A673 (cell line): Measurements from ENCODE around the gene MEX3C. TPM values are rescaled to one million over a fixed set of nuclear protein-coding genes. Genes with fewer than 3 reads are reported as not detected.
A peak's percentile ranks its signal among the peaks of the same experiment; 100 is the strongest.

Source experiments
- BruUV-seq: library from RNA; stranded (reverse); fragments of 400-500 nt; replicated peaks from 2 replicates; lab custom pipeline; 2021; lab: Mats Ljungman, UMichigan
- CTCF ChIA-PET: fragments of 300-600 bp; sonication (Branson Sonifier 250); formaldehyde crosslinking; loops from one replicate; lab custom pipeline; 2022; ENCODE audit warnings: antibody characterized with exemption; lab: Charles Lee
- POLR2A ChIA-PET: fragments of 300-600 bp; sonication (Branson Sonifier 250); formaldehyde crosslinking; loops from one replicate; lab custom pipeline; 2022; ENCODE audit warnings: antibody characterized with exemption; ENCODE audit not compliant: low non-redundant PET; lab: Charles Lee
- DNase-seq: peaks from one replicate; pipeline ENCODE4 v3.0.0-alpha.2; 2015; ENCODE audit warnings: low spot score
- H3K27ac ChIP-seq: fragments of 200-600 bp; sonication (generic); 2 replicates; pipeline ENCODE4 v1.5.1; 2016; ENCODE audit warnings: mixed run types, low read depth, mild to moderate bottlenecking, mixed read lengths, antibody characterized with exemption, low read length; ENCODE audit not compliant: poor library complexity, severe bottlenecking
- H3K27me3 ChIP-seq: fragments of 200-600 bp; sonication (generic); replicated peaks from 2 replicates; pipeline ENCODE4 v1.6.1; 2017; ENCODE audit warnings: mixed run types, low read depth, mild to moderate bottlenecking, mixed read lengths, antibody characterized with exemption, low read length; ENCODE audit not compliant: insufficient read depth, poor library complexity
- H3K36me3 ChIP-seq: fragments of 200-600 bp; sonication (generic); 2 replicates; pipeline ENCODE4 v1.6.1; 2016; ENCODE audit warnings: mixed run types, mild to moderate bottlenecking, mixed read lengths, antibody characterized with exemption, low read length; ENCODE audit not compliant: insufficient read depth, poor library complexity, severe bottlenecking
- H3K4me1 ChIP-seq: fragments of 200-600 bp; sonication (generic); 2 replicates; pipeline ENCODE4 v1.6.1; 2017; ENCODE audit warnings: mixed run types, mild to moderate bottlenecking, mixed read lengths, antibody characterized with exemption, low read length; ENCODE audit not compliant: insufficient read depth, poor library complexity, severe bottlenecking
- H3K4me3 ChIP-seq: fragments of 200-600 bp; sonication (generic); 2 replicates; pipeline ENCODE4 v1.5.1; 2016; ENCODE audit warnings: low read depth, mixed run types, mild to moderate bottlenecking, mixed read lengths, low read length; ENCODE audit not compliant: poor library complexity, severe bottlenecking
- H3K9me3 ChIP-seq: fragments of 200-600 bp; sonication (generic); 2 replicates; pipeline ENCODE4 v1.6.1; 2016; ENCODE audit warnings: mixed run types, low read depth, mild to moderate bottlenecking, mixed read lengths, antibody characterized with exemption, low read length; ENCODE audit not compliant: poor library complexity, severe bottlenecking
- EZH2 ChIP-seq: fragments of 200-600 bp; sonication (generic); IDR thresholded peaks from 2 replicates; pipeline ENCODE4 v1.6.1; 2017; ENCODE audit warnings: borderline replicate concordance, low read depth, mild to moderate bottlenecking, mixed read lengths, antibody characterized with exemption, low read length; ENCODE audit not compliant: poor library complexity, severe bottlenecking
- intact Hi-C: fragments of 100-400 bp; cut with micrococcal nuclease; formaldehyde crosslinking; loops from one replicate; pipeline ENCODE4 v1.10.0; 2022; ENCODE audit not compliant: unreplicated experiment
- total RNA-seq: library from RNA; stranded (reverse); gene quantifications from 2 replicates; pipeline ENCODE4 v1.2.3, GENCODE V29; 2021
- TF ChIP-seq, protein P1 (sequence below): fragments of 300-800, 200-600 bp; sonication (generic); conservative IDR thresholded peaks from 2 replicates; pipeline ENCODE4 v1.5.1; 2017; ENCODE audit warnings: low read depth, mild to moderate bottlenecking, antibody characterized with exemption, low read length, moderate library complexity, mixed read lengths

MEX3C gene
- total RNA-seq, 1 experiment from 2014 or later, result 60.2 TPM

GRCh38 chr18:51235009-51235789 lies 37.7 kb upstream of the MEX3C start:
- Histone ChIP-seq H3K27ac (peak overlapping the region; percentile 79), H3K27me3 (no peaks in the 10 kb centered on the region), H3K9me3 (no peaks in the 10 kb centered on the region), H3K36me3 (no peaks in the 10 kb centered on the region), H3K4me1 (peaks cover 30% of the 10 kb centered on the region), H3K4me3 (no peak overlapping the region)
- intact Hi-C loops, result loop anchor here (1.0 kb wide), 1 partner anchor 38 kb away; the partner anchor contains the start of gene MEX3C
- POLR2A ChIA-PET, result interaction anchor here (0.6 kb wide), 4 partner anchors 36 to 49 kb away, joined by 3 to 15 read pairs (median 5); partner anchors contain the start of gene MEX3C
- peak; percentile 98 for DNase-seq
- CTCF ChIA-PET, result interaction anchor here (0.7 to 1.1 kb wide), 2 partner anchors 82 to 416 kb away, joined by 5 to 7 read pairs; no protein-coding TSS in a partner anchor
- TF ChIP-seq, protein P1, sequence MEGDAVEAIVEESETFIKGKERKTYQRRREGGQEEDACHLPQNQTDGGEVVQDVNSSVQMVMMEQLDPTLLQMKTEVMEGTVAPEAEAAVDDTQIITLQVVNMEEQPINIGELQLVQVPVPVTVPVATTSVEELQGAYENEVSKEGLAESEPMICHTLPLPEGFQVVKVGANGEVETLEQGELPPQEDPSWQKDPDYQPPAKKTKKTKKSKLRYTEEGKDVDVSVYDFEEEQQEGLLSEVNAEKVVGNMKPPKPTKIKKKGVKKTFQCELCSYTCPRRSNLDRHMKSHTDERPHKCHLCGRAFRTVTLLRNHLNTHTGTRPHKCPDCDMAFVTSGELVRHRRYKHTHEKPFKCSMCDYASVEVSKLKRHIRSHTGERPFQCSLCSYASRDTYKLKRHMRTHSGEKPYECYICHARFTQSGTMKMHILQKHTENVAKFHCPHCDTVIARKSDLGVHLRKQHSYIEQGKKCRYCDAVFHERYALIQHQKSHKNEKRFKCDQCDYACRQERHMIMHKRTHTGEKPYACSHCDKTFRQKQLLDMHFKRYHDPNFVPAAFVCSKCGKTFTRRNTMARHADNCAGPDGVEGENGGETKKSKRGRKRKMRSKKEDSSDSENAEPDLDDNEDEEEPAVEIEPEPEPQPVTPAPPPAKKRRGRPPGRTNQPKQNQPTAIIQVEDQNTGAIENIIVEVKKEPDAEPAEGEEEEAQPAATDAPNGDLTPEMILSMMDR, result no peak
- TF ChIP-seq EZH2, result no peak
- BruUV-seq, result no TSS peak

GRCh38 chr18:51234117-51235008 lies 36.9 kb upstream of the MEX3C start:
- Histone ChIP-seq H3K4me1 (peaks cover 30% of the 10 kb centered on the region), H3K9me3 (no peaks in the 10 kb centered on the region), H3K27me3 (no peaks in the 10 kb centered on the region), H3K27ac (peak overlapping the region; percentile 79), H3K4me3 (no peak overlapping the region), H3K36me3 (no peaks in the 10 kb centered on the region)
- intact Hi-C loops, result loop anchor here (1.0 kb wide), 1 partner anchor 37 kb away; the partner anchor contains the start of gene MEX3C
- no TSS peak for BruUV-seq
- POLR2A ChIA-PET, result interaction anchor here (0.6 kb wide), 1 partner anchor 37 kb away, joined by 4 read pairs; the partner anchor contains the start of gene MEX3C
- TF ChIP-seq, protein P1, result no peak
- TF ChIP-seq EZH2, result no peak
- DNase-seq, result peak; percentile 55
- CTCF ChIA-PET, result interaction anchor here (1.1 kb wide), 1 partner anchor 83 kb away, joined by 7 read pairs; no protein-coding TSS in a partner anchor

GRCh38 chr18:51229328-51229727 lies 31.8 kb upstream of the MEX3C start:
- no peak overlapping the region for H3K27ac ChIP-seq
- ChIA-PET CTCF (no interaction called here), POLR2A (no interaction called here)
- no TSS peak for BruUV-seq
- peaks cover 6% of the 10 kb centered on the region for H3K4me1 ChIP-seq
- H3K36me3 ChIP-seq, result no peaks in the 10 kb centered on the region
- no peaks in the 10 kb centered on the region for H3K27me3 ChIP-seq
- no peak for TF ChIP-seq EZH2
- TF ChIP-seq, protein P1, result no peak
- DNase-seq, result no peak
- no peak overlapping the region for H3K4me3 ChIP-seq
- intact Hi-C loops, result no loop called here
- no peaks in the 10 kb centered on the region for H3K9me3 ChIP-seq
